Stomach smooth muscle (tissue), 2 donors: ENCODE data around the gene IL24.
A peak's percentile ranks its signal among the peaks of the same experiment; 100 is the strongest.

Experiments
- H3K27ac ChIP-seq: one replicate; pipeline ENCODE4 v1.7.0; 2013; ENCODE audit warnings: mild to moderate bottlenecking, low read length, inconsistent platforms
- H3K27me3 ChIP-seq, 2 donors: one replicate each; pipeline ENCODE4 v1.7.0; 2013; ENCODE audit warnings: low read length in 2 of 2; ENCODE audit not compliant: insufficient read depth in 2 of 2, control insufficient read depth in 1 of 2
- H3K36me3 ChIP-seq, 2 donors: one replicate each; pipeline ENCODE4 v1.7.0; 2013; ENCODE audit warnings: low read length in 2 of 2; ENCODE audit not compliant: control insufficient read depth in 2 of 2, insufficient read depth in 2 of 2
- H3K4me1 ChIP-seq: one replicate; pipeline ENCODE4 v1.7.0; 2013; ENCODE audit warnings: low read length; ENCODE audit not compliant: control insufficient read depth, insufficient read depth
- H3K4me3 ChIP-seq, 2 donors: one replicate each; pipeline ENCODE4 v1.7.0; 2013; ENCODE audit warnings: low read length in 2 of 2
- H3K9ac ChIP-seq, 2 donors: one replicate each; pipeline ENCODE4 v1.7.0; 2013; ENCODE audit warnings: low read length in 2 of 2, mild to moderate bottlenecking in 1 of 2
- H3K9me3 ChIP-seq, 2 donors: one replicate each; pipeline ENCODE4 v1.7.0; 2013; ENCODE audit warnings: low read length in 2 of 2; ENCODE audit not compliant: control insufficient read depth in 2 of 2
- donor health status: healthy.
- donor health status: Pancreatic carcinoma.

The IL24 gene

DNA sequence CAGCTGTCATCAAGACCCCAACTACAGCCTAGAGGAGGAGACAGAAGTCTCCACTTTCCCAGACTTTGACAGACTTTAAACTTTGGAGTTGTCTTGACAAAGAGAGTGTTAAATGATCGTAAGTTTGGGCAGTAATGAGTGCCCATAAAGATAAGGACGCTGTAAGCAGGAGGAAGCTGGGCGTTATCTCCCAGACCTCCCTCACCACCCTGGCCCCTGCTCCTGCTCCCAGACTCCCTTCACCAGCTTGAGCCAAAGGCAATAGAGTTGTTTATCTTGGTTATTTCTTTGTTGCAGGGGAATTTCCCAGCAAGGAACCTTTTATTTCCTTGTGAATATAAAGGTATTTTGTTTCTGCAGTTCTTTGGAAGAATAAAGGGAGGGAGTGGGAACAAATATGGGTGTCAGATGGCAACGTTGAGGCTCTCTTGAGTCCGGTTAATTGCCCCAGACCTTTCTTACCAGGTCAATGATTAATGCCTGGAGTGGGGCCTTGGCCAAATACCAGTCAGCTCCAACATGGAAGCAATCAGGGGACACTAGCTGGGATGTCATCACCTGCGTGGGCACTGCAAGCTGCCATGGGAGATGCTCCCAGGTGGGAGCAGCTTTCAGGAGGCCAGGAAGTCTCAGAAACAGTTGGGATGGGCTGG, 44.6 kb downstream of the IL24 start:
- no peak overlapping the region for H3K27ac ChIP-seq

DNA sequence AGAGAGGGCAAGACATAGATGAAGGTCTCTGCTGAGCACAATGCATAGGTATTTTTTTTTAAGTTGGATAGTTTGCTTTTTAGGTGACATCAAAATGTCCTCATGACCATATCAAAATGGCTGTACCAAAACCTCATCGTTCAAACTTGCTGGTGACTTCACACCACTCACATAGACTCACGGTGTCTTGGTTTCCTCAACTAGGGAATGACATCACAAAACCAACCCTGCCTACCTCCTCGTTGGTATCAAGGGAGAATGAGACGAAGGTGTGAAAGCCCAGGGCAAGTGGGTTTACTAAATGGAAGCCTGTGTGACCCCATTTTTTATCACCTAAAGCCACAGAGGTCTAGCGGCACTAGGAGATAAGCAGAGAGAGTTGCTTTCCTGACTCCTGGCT, 47.5 kb downstream of the IL24 start:
- Histone ChIP-seq H3K9me3 (peaks cover 0 to 3% of the 10 kb centered on the region in 2 donors), H3K27ac (no peak overlapping the region), H3K9ac (no peak overlapping the region), H3K4me3 (no peak overlapping the region), H3K36me3 (no peaks in the 10 kb centered on the region), H3K27me3 (peaks cover 0 to 6% of the 10 kb centered on the region in 2 donors), H3K4me1 (no peaks in the 10 kb centered on the region)

More for the DNA sequence above, 44.6 kb downstream of the IL24 start:
- Histone ChIP-seq H3K9ac (no peak overlapping the region), H3K27me3 (peaks cover 0 to 4% of the 10 kb centered on the region in 2 donors), H3K36me3 (no peaks in the 10 kb centered on the region), H3K9me3 (no peaks in the 10 kb centered on the region), H3K4me3 (no peak overlapping the region), H3K4me1 (no peaks in the 10 kb centered on the region)

DNA sequence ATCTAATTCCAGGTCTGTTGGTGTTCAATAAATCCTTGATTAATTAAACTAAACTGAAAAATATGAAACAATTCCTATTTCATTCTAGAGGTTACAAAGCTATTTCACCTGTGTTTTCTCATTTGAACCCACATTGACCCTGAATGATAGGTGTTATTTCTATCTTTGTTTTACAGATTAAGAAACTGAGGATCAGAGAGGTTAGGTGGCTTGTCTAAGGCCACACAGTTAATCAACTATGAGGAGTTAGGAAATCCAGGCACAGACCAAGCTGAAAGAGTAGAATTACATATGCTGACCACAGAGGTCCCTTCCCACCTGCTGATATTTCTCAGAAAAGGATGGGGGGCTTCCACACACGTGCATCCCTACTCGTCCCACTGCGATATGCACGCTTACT, 48.5 kb downstream of the IL24 start:
- Histone ChIP-seq H3K9ac (no peak overlapping the region), H3K4me3 (peak overlapping the region in 1 of 2 donors; percentile 22), H3K27ac (no peak overlapping the region), H3K27me3 (peaks cover 0 to 6% of the 10 kb centered on the region in 2 donors), H3K4me1 (no peaks in the 10 kb centered on the region), H3K9me3 (peaks cover 4 to 6% of the 10 kb centered on the region in 2 donors), H3K36me3 (no peaks in the 10 kb centered on the region)

DNA sequence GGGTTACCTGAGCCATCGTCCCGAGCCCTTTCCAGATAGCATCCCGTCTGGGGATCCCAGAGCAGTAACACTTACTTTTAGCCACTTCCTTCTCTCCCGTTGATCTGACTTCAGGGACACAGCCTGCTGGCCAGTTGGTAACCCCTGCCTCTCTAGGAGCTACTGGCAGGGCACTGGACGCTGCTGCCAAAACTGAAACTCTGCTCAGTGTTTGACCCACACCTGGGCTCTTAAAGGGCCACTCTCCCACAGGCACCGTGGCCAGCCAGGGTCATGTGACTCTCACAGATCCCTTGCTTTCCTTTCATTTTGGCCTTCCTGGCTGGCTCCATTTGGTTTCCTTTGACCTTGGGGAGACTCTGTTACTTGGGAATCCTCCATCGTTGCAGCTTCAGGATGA, 49.0 kb downstream of the IL24 start, which contains the start of gene PIGR:
Gene PIGR (minus strand): TSS at position 206 of the 400 bp plus-strand sequence. CDS start 5,935 bp downstream, outside the sequence.
- Histone ChIP-seq H3K9ac (no peak within 1 kb of the TSS), H3K4me3 (peak within 1 kb of the TSS in 1 of 2 donors; percentile 22), H3K27me3 (peaks cover 0 to 6% of the 10 kb centered on the region in 2 donors), H3K27ac (no peak within 1 kb of the TSS), H3K36me3 (no peaks in the 10 kb centered on the region), H3K9me3 (peaks cover 4 to 6% of the 10 kb centered on the region in 2 donors), H3K4me1 (no peaks in the 10 kb centered on the region)

DNA sequence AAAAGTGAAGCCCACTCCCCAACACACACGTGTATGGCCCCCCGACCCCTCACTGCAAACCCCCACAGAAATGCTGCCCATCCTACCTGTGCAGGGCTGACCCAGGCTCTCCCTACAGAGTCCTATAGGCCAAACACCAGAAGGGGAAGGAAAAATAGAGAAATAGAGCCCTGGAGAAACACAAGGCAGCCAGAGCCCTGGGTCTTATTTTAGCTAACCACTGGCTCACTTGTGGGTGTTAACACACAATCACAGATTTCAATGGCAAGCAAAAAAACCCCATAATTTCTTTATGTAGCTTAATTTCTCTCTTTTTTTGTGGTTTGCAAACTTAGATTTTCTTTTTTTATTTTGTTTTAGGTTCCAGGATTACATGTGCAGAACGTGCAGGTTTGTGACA, 50.0 kb downstream of the IL24 start:
- Histone ChIP-seq H3K36me3 (no peaks in the 10 kb centered on the region), H3K9ac (no peak overlapping the region), H3K27me3 (peaks cover 0 to 6% of the 10 kb centered on the region in 2 donors), H3K9me3 (peaks cover 4 to 6% of the 10 kb centered on the region in 2 donors), H3K4me3 (no peak overlapping the region), H3K27ac (no peak overlapping the region), H3K4me1 (no peaks in the 10 kb centered on the region)

DNA sequence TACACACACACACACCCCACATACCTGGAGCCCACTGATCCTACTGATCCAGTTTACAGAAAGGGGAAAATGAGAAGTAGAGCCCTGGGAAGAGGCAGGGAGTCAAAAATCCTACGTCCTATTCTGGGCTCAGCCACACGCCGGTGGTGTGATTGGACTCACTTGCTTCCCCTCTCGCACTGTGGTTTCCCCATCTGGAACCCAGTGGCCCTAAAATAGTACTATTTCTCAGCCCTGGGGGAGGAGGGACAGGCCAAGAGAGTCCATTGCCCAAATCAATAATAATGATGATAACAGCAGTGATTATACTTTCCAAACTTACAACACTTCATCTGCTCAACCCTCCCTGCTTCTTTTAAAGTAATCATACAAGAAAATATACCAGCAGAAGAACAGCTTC, 52.0 kb downstream of the IL24 start:
- Histone ChIP-seq H3K9me3 (peaks cover 4 to 6% of the 10 kb centered on the region in 2 donors), H3K27ac (no peak overlapping the region), H3K27me3 (peaks cover 0 to 2% of the 10 kb centered on the region in 2 donors), H3K36me3 (no peaks in the 10 kb centered on the region), H3K4me3 (no peak overlapping the region), H3K4me1 (peaks cover 5% of the 10 kb centered on the region), H3K9ac (no peak overlapping the region)

DNA sequence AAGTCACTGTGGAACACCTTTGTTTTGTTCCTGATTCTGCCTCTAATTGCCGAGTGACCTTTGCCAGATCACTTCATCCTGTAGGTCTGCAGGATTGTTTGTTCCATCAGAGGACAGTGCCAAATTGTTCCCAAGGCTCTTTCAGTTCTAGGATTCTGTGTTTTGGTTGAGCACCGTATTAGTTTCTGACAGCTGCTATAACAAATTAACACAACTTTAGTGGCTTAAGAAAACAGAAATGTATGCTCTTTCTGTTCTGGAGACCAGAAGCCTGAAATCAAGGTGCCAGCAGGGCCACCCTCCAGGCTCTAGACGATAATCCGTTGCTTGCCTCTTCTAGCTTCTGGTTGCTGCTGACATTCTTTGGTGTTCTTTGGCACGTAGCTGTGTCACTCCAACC, 52.4 kb downstream of the IL24 start:
- Histone ChIP-seq H3K4me3 (no peak overlapping the region), H3K9me3 (peaks cover 4 to 6% of the 10 kb centered on the region in 2 donors), H3K36me3 (no peaks in the 10 kb centered on the region), H3K27ac (no peak overlapping the region), H3K27me3 (peaks cover 0 to 2% of the 10 kb centered on the region in 2 donors), H3K9ac (no peak overlapping the region), H3K4me1 (peaks cover 5% of the 10 kb centered on the region)

DNA sequence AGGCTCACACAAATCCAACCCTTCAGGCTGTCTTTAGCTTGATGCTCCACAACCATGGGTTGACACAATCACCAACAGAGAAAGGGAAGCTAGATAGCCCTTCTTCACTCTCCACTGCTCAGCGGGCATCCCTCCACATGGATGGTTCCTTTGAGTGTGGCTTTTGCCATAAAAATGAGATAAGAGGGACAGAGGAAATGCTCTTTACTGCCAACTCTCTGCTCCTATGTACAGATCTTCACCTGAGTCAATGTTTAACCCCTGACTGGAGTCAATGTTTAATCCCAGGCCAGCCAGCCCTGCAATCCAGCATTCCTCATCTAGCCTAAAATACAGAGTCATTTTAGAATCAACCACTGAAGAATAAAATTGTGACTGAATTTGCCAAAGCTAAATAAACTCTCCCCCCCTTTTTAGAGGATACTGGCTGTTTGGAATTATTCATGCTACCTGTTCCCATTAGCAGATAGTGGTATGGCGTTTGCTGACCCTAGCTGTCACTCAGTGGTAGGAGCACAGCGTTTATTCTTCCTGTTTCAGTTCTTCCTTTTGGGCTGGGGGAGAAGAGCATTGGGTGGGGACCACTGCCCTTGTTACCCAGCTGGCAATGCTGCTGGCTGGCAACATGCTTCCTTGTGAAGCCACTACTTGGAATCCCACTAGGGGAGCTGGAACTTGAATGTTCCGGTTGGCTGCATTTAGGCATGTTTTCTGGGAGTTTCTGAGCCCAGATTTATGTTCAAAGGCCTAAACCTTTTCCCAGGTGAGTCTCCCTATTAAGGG, 54.3 kb downstream of the IL24 start:
- H3K9ac ChIP-seq = no peak overlapping the region
- H3K4me3 ChIP-seq = no peak overlapping the region
- no peaks in the 10 kb centered on the region for H3K36me3 ChIP-seq
- peaks cover 0 to 2% of the 10 kb centered on the region in 2 donors for H3K27me3 ChIP-seq
- H3K4me1 ChIP-seq = peaks cover 5% of the 10 kb centered on the region
- peaks cover 4 to 6% of the 10 kb centered on the region in 2 donors for H3K9me3 ChIP-seq
- no peak overlapping the region for H3K27ac ChIP-seq

DNA sequence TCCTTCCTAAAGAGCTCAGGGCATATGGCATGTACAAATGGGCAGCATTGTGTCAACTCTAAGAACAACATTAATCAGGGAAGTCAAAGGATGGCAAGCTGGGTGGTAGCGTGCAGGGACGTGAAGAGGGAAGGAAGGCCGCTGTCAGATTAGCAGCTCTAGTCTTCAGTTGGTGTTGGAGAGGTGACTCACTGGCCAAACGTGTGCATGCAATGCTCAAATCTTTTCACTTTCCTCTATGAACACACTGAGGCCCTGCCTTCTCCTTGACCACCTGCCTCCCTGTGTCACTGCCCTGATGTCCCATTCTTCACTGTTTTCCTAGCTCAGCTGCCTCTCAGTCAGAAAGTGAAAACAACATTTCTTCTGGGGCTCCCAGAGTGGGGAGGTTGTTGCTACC, 54.9 kb downstream of the IL24 start:
- H3K9ac ChIP-seq = no peak overlapping the region
- H3K4me1 ChIP-seq = peaks cover 5% of the 10 kb centered on the region
- no peaks in the 10 kb centered on the region for H3K36me3 ChIP-seq
- peaks cover 4 to 6% of the 10 kb centered on the region in 2 donors for H3K9me3 ChIP-seq
- H3K27ac ChIP-seq = no peak overlapping the region
- no peak overlapping the region for H3K4me3 ChIP-seq
- H3K27me3 ChIP-seq = peaks cover 0 to 2% of the 10 kb centered on the region in 2 donors

DNA sequence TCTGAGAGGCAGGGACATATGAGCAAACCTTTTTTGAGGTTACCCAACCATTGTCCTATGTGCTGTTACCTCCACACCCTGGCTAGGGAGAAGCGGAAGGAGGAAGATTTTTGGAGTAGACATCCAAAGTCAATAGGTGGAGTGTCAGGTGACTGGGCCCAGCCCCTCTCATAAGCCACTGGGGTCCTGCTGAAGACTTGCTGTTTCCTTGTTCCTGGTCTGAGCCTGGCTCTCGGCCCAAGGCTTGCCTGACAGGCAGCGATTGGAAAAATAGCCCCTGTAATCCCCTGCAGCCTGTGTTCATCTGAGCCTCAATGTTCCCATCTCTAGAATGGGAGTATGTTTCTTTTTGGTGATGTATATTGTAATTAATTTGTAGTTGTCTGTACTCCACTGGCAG, 55.9 kb downstream of the IL24 start:
- Histone ChIP-seq H3K27ac (no peak overlapping the region), H3K9me3 (peaks cover 4 to 6% of the 10 kb centered on the region in 2 donors), H3K4me1 (peaks cover 5% of the 10 kb centered on the region), H3K36me3 (no peaks in the 10 kb centered on the region), H3K27me3 (peaks cover 0 to 1% of the 10 kb centered on the region in 2 donors), H3K4me3 (no peak overlapping the region), H3K9ac (no peak overlapping the region)

DNA sequence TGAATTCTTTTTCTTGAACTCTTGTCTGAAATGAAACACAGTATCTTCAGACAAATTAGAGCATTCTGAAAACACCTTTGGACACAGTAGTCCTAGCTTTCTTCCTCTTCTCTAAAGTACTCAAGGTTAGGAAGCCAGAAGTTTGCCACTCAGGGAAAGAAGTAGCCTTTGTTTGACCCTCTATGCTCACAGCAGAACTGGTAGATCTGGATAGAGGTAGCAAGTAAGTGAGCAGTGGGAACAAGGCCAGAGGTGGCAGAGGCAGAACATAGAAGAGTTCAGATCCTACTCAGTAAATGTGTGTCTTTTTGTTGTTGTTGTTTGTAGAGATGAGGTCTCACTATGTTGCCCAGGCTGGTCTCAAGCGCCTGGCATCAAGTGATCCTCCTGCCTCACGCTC, 56.4 kb downstream of the IL24 start:
- no peak overlapping the region for H3K27ac ChIP-seq
- no peak overlapping the region for H3K4me3 ChIP-seq
- H3K4me1 ChIP-seq = peaks cover 5% of the 10 kb centered on the region
- no peak overlapping the region for H3K9ac ChIP-seq
- H3K36me3 ChIP-seq = no peaks in the 10 kb centered on the region
- H3K9me3 ChIP-seq = peaks cover 4 to 6% of the 10 kb centered on the region in 2 donors
- no peaks in the 10 kb centered on the region for H3K27me3 ChIP-seq
